ENCODE measurements around the gene AGGF1. TPM values are rescaled to one million over a fixed set of nuclear protein-coding genes. Genes with fewer than 3 reads are reported as not detected.

AGGF1 gene
- total RNA-seq, 1 experiment from 2014 or later: 23.2 TPM

DNA sequence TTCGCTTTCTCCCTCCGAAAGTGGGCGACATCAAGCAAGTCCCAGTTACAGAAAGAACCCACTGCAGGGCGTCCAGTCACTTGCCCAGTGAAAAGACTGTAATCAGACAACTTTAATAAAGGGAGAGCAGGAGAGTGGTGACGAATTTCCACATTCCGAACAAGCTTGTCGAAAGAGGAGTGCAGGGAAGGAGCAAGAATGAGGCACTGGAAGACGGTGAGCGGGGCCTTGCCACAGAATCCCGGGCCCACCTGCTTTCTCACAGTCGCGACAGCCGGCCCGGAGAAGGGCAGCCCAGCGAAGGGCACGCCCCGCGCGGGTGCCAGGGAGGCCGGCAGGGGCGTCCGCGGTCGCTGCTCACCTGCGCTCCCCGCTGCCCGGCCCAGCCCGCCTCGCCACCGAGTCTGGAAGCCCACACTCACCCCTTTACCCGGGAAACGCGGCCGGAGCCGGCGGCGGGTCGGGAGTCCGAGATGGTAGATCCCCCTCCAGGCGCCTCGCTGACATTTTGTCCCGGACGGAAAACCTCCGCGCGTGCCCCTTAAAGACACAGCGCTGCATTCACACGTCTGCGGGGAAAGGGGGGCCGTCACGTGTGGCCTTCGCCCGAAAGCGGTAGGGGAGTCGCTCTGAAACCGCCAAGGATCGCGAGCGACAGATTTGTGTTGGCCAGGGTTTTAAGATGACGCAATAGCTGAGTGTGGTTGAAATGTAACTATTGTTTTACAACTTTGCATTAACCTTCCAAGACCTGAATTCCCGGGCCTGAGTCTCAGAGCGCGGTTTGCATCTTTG lies 56.7 kb downstream of the AGGF1 start, which contains the start of gene ZBED3 (continued):
- TF ChIP-seq, protein P1, sequence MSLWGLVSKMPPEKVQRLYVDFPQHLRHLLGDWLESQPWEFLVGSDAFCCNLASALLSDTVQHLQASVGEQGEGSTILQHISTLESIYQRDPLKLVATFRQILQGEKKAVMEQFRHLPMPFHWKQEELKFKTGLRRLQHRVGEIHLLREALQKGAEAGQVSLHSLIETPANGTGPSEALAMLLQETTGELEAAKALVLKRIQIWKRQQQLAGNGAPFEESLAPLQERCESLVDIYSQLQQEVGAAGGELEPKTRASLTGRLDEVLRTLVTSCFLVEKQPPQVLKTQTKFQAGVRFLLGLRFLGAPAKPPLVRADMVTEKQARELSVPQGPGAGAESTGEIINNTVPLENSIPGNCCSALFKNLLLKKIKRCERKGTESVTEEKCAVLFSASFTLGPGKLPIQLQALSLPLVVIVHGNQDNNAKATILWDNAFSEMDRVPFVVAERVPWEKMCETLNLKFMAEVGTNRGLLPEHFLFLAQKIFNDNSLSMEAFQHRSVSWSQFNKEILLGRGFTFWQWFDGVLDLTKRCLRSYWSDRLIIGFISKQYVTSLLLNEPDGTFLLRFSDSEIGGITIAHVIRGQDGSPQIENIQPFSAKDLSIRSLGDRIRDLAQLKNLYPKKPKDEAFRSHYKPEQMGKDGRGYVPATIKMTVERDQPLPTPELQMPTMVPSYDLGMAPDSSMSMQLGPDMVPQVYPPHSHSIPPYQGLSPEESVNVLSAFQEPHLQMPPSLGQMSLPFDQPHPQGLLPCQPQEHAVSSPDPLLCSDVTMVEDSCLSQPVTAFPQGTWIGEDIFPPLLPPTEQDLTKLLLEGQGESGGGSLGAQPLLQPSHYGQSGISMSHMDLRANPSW (CRISPR knock-in tag; conservative IDR thresholded peaks at IDR 0.05; ENCODE audit: low read depth): no peak
- TF ChIP-seq ZNF232 (CRISPR knock-in tag; IDR thresholded peaks at IDR 0.05): no peak
- no peak for TF ChIP-seq GTF2I (CRISPR knock-in tag; conservative IDR thresholded peaks at IDR 0.05)
- no peak for TF ChIP-seq ZNF121 (CRISPR knock-in tag; IDR thresholded peaks at IDR 0.05)
- TF ChIP-seq FOXK1 (CRISPR knock-in tag; IDR thresholded peaks at IDR 0.05): no peak
- no peak for TF ChIP-seq NR3C1 (CRISPR knock-in tag; conservative IDR thresholded peaks at IDR 0.05; ENCODE audit: low read depth)
- TF ChIP-seq JUN (CRISPR knock-in tag; IDR thresholded peaks at IDR 0.05): no peak
- TF ChIP-seq, protein P2, sequence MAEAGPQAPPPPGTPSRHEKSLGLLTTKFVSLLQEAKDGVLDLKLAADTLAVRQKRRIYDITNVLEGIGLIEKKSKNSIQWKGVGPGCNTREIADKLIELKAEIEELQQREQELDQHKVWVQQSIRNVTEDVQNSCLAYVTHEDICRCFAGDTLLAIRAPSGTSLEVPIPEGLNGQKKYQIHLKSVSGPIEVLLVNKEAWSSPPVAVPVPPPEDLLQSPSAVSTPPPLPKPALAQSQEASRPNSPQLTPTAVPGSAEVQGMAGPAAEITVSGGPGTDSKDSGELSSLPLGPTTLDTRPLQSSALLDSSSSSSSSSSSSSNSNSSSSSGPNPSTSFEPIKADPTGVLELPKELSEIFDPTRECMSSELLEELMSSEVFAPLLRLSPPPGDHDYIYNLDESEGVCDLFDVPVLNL (CRISPR knock-in tag; IDR thresholded peaks at IDR 0.05; ENCODE audit: borderline replicate concordance, low read depth): no peak
- TF ChIP-seq, protein P3, sequence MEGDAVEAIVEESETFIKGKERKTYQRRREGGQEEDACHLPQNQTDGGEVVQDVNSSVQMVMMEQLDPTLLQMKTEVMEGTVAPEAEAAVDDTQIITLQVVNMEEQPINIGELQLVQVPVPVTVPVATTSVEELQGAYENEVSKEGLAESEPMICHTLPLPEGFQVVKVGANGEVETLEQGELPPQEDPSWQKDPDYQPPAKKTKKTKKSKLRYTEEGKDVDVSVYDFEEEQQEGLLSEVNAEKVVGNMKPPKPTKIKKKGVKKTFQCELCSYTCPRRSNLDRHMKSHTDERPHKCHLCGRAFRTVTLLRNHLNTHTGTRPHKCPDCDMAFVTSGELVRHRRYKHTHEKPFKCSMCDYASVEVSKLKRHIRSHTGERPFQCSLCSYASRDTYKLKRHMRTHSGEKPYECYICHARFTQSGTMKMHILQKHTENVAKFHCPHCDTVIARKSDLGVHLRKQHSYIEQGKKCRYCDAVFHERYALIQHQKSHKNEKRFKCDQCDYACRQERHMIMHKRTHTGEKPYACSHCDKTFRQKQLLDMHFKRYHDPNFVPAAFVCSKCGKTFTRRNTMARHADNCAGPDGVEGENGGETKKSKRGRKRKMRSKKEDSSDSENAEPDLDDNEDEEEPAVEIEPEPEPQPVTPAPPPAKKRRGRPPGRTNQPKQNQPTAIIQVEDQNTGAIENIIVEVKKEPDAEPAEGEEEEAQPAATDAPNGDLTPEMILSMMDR (IDR thresholded peaks at IDR 0.05): no peak
- TF ChIP-seq, protein P4, sequence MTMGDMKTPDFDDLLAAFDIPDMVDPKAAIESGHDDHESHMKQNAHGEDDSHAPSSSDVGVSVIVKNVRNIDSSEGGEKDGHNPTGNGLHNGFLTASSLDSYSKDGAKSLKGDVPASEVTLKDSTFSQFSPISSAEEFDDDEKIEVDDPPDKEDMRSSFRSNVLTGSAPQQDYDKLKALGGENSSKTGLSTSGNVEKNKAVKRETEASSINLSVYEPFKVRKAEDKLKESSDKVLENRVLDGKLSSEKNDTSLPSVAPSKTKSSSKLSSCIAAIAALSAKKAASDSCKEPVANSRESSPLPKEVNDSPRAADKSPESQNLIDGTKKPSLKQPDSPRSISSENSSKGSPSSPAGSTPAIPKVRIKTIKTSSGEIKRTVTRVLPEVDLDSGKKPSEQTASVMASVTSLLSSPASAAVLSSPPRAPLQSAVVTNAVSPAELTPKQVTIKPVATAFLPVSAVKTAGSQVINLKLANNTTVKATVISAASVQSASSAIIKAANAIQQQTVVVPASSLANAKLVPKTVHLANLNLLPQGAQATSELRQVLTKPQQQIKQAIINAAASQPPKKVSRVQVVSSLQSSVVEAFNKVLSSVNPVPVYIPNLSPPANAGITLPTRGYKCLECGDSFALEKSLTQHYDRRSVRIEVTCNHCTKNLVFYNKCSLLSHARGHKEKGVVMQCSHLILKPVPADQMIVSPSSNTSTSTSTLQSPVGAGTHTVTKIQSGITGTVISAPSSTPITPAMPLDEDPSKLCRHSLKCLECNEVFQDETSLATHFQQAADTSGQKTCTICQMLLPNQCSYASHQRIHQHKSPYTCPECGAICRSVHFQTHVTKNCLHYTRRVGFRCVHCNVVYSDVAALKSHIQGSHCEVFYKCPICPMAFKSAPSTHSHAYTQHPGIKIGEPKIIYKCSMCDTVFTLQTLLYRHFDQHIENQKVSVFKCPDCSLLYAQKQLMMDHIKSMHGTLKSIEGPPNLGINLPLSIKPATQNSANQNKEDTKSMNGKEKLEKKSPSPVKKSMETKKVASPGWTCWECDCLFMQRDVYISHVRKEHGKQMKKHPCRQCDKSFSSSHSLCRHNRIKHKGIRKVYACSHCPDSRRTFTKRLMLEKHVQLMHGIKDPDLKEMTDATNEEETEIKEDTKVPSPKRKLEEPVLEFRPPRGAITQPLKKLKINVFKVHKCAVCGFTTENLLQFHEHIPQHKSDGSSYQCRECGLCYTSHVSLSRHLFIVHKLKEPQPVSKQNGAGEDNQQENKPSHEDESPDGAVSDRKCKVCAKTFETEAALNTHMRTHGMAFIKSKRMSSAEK (CRISPR knock-in tag; IDR thresholded peaks at IDR 0.05; ENCODE audit: borderline replicate concordance): no peak
- TF ChIP-seq, protein P5, sequence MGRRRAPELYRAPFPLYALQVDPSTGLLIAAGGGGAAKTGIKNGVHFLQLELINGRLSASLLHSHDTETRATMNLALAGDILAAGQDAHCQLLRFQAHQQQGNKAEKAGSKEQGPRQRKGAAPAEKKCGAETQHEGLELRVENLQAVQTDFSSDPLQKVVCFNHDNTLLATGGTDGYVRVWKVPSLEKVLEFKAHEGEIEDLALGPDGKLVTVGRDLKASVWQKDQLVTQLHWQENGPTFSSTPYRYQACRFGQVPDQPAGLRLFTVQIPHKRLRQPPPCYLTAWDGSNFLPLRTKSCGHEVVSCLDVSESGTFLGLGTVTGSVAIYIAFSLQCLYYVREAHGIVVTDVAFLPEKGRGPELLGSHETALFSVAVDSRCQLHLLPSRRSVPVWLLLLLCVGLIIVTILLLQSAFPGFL (CRISPR knock-in tag; IDR thresholded peaks at IDR 0.05; ENCODE audit: borderline replicate concordance): no peak
- no peak for TF ChIP-seq NFE2L1 (CRISPR knock-in tag; IDR thresholded peaks at IDR 0.05)
- TF ChIP-seq, protein P6, sequence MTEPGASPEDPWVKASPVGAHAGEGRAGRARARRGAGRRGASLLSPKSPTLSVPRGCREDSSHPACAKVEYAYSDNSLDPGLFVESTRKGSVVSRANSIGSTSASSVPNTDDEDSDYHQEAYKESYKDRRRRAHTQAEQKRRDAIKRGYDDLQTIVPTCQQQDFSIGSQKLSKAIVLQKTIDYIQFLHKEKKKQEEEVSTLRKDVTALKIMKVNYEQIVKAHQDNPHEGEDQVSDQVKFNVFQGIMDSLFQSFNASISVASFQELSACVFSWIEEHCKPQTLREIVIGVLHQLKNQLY (CRISPR knock-in tag; IDR thresholded peaks at IDR 0.05): no peak
- peak; percentile 96 for TF ChIP-seq GABPB1 (CRISPR knock-in tag; IDR thresholded peaks at IDR 0.05)
- TF ChIP-seq HMGA2 (CRISPR knock-in tag; IDR thresholded peaks at IDR 0.05): no peak
- no peak for TF ChIP-seq NFATC4 (CRISPR knock-in tag; IDR thresholded peaks at IDR 0.05)
- 0 out of 2 replicates have a peak, but pooled peaks have one; percentile 23 for TF ChIP-seq NR1H2 (CRISPR knock-in tag; IDR thresholded peaks at IDR 0.05)
- no peak for TF ChIP-seq ATF1 (CRISPR knock-in tag; IDR thresholded peaks at IDR 0.05)
- TF ChIP-seq, protein P7, sequence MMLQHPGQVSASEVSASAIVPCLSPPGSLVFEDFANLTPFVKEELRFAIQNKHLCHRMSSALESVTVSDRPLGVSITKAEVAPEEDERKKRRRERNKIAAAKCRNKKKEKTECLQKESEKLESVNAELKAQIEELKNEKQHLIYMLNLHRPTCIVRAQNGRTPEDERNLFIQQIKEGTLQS (CRISPR knock-in tag; conservative IDR thresholded peaks at IDR 0.05): peak; percentile 41; the same call in 1 of the 2 replicates
- TF ChIP-seq, protein P8, sequence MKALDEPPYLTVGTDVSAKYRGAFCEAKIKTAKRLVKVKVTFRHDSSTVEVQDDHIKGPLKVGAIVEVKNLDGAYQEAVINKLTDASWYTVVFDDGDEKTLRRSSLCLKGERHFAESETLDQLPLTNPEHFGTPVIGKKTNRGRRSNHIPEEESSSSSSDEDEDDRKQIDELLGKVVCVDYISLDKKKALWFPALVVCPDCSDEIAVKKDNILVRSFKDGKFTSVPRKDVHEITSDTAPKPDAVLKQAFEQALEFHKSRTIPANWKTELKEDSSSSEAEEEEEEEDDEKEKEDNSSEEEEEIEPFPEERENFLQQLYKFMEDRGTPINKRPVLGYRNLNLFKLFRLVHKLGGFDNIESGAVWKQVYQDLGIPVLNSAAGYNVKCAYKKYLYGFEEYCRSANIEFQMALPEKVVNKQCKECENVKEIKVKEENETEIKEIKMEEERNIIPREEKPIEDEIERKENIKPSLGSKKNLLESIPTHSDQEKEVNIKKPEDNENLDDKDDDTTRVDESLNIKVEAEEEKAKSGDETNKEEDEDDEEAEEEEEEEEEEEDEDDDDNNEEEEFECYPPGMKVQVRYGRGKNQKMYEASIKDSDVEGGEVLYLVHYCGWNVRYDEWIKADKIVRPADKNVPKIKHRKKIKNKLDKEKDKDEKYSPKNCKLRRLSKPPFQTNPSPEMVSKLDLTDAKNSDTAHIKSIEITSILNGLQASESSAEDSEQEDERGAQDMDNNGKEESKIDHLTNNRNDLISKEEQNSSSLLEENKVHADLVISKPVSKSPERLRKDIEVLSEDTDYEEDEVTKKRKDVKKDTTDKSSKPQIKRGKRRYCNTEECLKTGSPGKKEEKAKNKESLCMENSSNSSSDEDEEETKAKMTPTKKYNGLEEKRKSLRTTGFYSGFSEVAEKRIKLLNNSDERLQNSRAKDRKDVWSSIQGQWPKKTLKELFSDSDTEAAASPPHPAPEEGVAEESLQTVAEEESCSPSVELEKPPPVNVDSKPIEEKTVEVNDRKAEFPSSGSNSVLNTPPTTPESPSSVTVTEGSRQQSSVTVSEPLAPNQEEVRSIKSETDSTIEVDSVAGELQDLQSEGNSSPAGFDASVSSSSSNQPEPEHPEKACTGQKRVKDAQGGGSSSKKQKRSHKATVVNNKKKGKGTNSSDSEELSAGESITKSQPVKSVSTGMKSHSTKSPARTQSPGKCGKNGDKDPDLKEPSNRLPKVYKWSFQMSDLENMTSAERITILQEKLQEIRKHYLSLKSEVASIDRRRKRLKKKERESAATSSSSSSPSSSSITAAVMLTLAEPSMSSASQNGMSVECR (CRISPR knock-in tag; IDR thresholded peaks at IDR 0.05; ENCODE audit: borderline replicate concordance): no peak
- peak; percentile 48 for TF ChIP-seq ETV6 (CRISPR knock-in tag; IDR thresholded peaks at IDR 0.05)
- no peak for TF ChIP-seq ZBTB21 (CRISPR knock-in tag; IDR thresholded peaks at IDR 0.05; ENCODE audit: borderline replicate concordance)
